D721Med (cell line): ENCODE measurements around the gene SLC7A8.

ENCODE experiments used
- DNase-seq: peaks from one replicate; pipeline ENCODE4 v3.0.0; 2011; ENCODE audit warnings: low spot score; ENCODE audit not compliant: insufficient read length
- FAIRE-seq: peaks from 2 replicates; lab custom pipeline; 2011; peaks lifted over from hg19 to GRCh38; lab: Jason Lieb, UNC
- CTCF ChIP-seq: IDR thresholded peaks from 2 replicates; pipeline ENCODE4 v1.5.1; 2012; ENCODE audit warnings: mild to moderate bottlenecking, control low read depth; ENCODE audit not compliant: insufficient read depth; ENCODE audit errors: missing control alignments

Gene SLC7A8

GRCh38 chr14:23146351-23146910 is 37.0 kb downstream of the SLC7A8 start:
- FAIRE-seq, result no peak
- no peak for TF ChIP-seq CTCF
- no peak for DNase-seq

DNA sequence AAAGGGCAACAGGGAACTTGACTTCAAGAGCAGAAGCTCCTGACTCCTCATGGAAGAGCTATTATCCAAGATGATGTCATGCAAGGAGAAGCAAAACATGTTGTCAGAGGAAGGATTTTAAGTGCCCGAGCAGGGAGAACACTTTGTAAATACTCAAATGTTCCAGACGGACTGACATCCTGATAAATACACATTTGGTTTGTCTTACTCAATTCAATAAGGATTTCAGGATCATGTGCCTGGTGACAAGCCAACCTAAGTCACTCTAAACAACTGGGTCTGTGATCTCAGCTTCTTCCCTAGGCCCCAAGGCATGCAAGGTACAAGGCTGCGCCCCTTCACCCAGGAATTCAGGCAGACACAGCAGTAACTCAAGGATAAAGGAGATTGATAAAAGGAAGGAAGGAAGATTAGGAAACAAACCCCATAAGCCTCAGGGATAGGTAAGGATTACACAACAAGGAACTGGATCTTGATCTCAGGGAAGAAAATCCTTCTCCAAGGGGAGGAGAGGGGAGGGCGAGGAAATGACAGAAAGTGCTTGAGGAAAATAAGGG is 37.6 kb downstream of the SLC7A8 start:
- no peak for TF ChIP-seq CTCF
- no peak for FAIRE-seq
- DNase-seq, result no peak

DNA sequence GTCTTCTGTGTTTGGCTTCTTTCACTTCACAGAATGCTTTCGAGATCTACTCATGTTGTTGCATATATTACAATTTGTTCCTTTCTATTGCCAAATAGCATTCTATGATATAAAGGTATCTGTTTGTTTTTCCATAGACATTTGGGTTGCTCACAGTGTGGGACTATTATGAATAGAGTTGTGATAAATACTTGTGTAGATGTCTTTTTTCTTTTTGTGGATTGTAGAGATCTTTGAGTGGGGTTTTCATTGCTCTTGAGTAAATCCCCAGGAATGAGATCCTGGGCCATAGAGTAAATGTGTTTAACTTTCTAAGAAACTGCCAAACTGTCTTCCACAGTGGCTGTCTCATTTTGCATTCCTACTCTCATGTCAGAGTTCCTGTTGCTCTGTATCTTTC is 39.5 kb downstream of the SLC7A8 start:
- DNase-seq (no peak), FAIRE-seq (no peak)
- TF ChIP-seq CTCF, result no peak

GRCh38 chr14:23142826-23143225 is 40.6 kb downstream of the SLC7A8 start:
- FAIRE-seq (no peak), DNase-seq (no peak)
- no peak for TF ChIP-seq CTCF

- FAIRE-seq, result no peak
Observed at GRCh38 chr14:23141706-23142444, 41.6 kb downstream of the SLC7A8 start.

GRCh38 chr14:23140371-23140770 is 43.1 kb downstream of the SLC7A8 start:
- no peak for TF ChIP-seq CTCF
- no peak for FAIRE-seq

More at GRCh38 chr14:23141706-23142444, 41.6 kb downstream of the SLC7A8 start:
- TF ChIP-seq CTCF, result no peak
- no peak for DNase-seq

GRCh38 chr14:23139874-23140273 is 43.6 kb downstream of the SLC7A8 start:
- TF ChIP-seq CTCF, result no peak
- no peak for FAIRE-seq

More at GRCh38 chr14:23140371-23140770, 43.1 kb downstream of the SLC7A8 start:
- DNase-seq, result no peak

More at GRCh38 chr14:23139874-23140273, 43.6 kb downstream of the SLC7A8 start:
- no peak for DNase-seq
